HUDEP-2 (cell line): ENCODE measurements around the gene SMOC1.
A peak's percentile ranks its signal among the peaks of the same experiment; 100 is the strongest.

Source experiments
- DNase-seq, 76 experiments: peaks; one replicate each; lab custom pipeline; 2025; ENCODE audit not compliant: unreplicated experiment in 76 of 76; lab: John Stamatoyannopoulos, UW

SMOC1 gene

GRCh38 chr14:70004791-70005190 is 125.6 kb downstream of the SMOC1 start:
- no peak for DNase-seq

DNA sequence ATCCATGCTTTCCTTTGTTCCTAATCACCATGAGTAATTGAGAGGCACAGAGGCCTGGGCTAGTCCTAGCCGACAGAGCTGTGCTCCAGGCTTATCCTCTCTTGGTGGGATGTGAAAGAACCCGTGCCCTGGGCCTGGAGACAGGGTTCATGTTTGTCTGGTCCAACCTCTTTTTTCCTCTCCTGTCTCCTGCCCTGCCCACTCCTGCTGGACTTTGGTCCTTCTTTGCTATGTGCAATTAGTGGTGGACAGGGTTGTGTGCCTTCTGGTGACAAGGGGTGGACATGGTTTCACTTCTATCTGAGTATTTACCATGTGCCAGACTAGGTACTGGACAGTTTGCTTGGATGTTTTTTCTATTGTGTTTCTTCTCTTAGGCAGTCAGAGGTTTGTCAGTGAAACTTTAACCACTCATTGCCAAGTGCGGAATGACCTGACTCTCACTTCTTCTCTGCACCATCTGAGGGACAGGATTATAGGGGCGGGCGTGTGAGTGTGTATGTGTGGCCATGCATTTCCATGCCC is 126.1 kb downstream of the SMOC1 start:
- DNase-seq = no peak

- DNase-seq = no peak
These were observed 127.5 kb downstream of the SMOC1 start for GRCh38 chr14:70006699-70007098.

DNA sequence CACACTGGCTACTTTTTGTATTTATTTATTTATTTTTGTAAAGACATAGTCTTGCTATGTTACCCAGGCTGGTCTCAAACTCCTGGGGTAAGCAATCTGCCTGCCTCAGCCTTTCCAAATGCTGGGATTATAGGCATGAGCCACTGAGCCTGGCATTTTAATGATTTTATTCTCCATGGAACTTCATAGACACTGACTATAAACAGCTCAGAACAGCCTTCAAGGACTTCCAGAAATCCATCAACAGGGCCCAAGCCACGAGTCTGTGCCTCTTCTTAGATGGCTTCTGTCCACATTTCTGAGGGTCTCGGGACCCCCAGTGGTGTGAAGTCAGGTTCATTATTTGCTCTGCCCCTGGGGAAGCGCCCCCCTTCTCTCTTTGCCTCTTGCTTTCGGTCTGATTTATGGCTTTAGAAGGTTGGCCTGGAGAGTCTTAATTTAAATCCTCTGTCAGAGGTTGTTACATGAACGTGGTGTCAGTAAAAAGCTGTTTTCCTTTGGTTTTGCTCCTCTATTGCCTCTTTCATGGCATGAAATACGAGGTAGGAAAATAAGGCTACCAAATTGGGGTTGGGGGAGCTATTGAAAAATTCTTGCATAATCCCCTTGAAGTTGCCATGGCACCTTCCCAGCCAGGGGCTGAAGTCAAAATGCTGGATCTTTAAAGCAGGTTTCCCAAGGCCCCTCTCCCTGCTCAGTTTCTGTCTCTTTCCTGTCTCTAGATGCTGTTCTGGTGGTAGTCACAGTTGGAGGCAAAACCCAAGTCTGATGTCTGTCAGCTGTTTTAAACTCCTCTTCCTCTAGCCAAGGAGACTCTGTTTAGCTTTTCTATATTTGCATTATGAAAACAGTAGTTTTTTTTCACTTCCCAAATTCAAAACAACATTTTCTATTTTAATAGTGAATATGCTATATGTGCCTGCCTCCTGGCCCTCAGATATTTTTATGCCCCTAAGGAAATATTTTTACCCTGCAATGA is 129.4 kb downstream of the SMOC1 start:
- DNase-seq = no peak

- no peak for DNase-seq
These were observed 130.7 kb downstream of the SMOC1 start for GRCh38 chr14:70009961-70010360.

DNA sequence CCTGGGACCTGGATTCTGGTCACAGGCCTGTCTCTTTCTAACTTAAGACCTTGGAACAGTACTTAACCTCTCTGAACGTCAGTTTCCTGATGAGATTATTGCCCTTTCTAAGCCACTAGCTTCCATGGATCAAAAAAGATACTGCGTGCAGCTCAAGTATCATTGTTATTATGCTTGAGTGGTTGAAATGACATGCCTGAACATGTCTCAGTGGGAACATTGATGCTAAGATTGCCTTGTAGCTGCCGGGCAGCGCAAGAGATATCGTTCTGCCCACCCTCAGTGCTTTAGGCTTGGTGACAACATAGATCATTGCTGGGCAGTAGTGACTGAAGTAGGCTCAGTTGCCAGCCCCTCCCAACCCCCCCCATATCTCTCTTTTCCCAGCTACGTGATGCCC is 131.9 kb downstream of the SMOC1 start:
- DNase-seq = no peak

GRCh38 chr14:70011708-70012107 is 132.5 kb downstream of the SMOC1 start:
- DNase-seq = no peak

GRCh38 chr14:70013271-70013873 is 134.2 kb downstream of the SMOC1 start:
- DNase-seq = peak in 42 of 76 experiments; percentile 0 to 52 (median 20)

DNA sequence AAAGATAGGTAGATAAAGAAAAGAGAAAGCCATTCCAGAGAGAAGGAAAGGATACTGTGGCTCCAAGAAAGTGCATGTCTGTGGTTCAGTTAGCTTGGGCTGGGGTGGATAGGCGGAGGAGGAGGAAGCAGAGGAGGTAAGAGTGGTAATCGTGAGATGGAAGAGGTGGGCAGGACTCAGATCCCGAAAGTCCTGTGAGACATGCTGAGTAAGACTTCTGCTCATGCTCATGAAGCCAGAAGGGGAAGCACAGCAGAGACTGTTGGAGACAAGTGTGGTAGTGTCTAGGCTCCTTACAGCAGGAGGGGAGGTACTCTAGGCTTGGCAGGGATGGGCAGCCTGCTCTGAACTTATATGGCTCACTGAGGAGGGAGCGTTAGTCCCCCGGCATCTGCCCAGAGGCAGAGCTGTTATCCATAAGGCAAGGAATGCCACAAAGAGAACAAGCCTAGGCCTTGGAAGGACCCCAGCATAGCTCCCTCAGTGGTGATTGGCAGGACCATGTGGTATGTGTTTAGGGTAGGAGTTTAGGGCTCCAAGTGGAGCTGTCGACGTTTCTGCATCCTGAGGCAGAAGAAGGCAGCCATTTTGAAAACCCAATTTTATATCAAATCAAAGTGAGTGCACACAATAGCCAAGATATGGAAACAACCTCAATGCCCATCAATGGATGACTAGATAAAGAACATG is 135.3 kb downstream of the SMOC1 start:
- no peak for DNase-seq

DNA sequence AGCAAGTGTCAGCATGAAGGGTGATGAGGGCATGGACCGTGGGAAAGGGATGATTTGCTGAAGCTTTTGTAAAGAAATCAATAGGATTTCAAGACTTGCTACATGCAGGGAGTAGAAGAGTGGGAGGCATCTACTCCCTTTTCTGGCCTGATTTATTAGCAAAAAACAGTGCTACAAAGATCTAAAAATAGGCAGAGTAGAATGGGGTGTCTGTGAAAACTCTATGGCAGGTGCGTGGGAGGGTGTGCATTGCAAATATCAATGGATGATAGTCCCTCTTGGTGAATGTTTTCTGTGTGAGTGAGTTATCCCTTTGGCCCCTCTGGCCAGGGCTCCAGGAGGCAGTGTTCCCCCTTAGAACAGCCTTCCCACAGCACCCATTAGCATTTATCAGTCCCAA is 139.0 kb downstream of the SMOC1 start:
- no peak for DNase-seq

DNA sequence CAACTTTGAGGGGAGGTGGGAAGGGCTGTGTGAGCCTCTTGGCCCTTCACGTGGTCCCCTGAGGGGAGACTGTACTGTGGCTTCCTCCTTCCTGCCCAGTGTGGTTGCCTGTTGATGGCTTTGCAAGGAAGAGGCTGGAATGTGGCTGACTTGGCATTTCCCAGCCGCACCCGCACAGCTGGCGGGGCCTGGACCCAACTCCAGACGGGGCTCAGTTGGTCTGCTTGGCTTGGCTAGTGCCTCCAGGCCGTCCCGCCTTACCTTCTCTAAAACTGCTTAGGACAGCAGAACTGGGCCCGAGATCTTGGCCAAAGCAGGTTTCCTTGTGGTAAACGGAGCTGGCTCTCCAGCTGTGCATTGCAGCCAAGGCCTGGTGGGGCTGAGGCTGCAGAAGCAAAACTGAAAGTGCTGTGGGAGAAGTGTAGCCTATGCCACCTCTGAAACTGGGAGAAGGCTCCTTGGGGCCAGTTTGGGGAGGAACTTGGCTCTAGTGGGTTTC is 139.5 kb downstream of the SMOC1 start:
- DNase-seq = no peak

DNA sequence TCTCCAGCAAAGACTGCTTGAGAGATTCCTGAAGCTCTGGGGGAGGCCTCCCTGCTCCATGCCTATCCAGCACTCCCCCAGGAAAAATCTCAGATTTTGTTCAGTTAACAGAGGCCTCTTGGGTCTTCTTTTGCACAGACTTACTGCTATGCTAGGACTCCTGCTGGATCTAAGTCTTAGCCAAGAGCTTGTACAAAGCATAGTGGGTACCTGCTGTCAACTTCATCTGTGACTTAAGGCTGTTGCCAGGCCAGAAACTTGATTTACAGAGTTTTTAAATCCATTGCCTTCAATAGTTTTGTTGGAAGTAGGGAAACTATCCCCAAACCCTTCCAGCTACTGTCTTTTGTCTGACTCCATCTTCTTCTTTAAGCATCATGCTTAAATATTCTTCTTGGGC is 140.5 kb downstream of the SMOC1 start:
- no peak for DNase-seq

DNA sequence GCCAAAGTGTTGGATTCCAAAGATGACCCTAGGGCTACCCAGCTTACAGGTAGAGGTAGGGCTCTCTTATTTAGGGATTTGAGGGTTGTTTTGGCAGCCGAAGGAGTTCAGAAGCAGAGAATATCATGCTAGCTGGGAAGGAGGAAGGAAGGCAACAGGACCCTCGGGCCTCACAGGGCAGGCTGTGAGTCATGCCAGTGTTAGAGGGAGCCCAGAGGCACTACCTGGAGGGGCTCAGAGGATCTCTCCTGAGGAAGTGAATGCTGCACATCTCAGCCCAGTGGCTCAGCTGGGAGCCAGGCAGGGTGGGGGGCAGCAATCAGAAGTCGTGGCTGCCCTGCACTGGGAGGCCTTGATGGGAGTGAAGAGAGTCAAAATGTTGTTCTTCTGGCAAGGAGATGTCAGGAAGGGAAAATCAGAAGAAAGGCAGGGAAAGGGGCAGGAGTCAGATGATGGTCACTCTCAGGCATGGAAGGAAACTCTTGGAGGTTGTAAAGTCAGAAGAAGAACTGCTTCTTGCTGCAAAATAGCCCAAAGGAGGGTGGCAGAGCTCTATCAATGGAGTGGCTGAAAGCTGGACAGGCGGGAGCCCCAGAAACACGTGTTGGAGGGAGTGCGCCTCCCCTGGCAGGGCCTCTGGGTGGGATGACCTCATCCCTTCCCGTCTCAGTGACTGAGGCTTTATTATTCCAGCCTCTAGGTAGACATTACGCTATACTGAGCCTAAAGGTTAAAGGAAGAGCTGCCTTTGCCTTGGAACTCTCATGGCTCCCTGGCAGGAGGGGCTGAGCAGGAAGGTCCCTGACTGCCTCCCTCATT is 141.3 kb downstream of the SMOC1 start:
- DNase-seq = no peak

DNA sequence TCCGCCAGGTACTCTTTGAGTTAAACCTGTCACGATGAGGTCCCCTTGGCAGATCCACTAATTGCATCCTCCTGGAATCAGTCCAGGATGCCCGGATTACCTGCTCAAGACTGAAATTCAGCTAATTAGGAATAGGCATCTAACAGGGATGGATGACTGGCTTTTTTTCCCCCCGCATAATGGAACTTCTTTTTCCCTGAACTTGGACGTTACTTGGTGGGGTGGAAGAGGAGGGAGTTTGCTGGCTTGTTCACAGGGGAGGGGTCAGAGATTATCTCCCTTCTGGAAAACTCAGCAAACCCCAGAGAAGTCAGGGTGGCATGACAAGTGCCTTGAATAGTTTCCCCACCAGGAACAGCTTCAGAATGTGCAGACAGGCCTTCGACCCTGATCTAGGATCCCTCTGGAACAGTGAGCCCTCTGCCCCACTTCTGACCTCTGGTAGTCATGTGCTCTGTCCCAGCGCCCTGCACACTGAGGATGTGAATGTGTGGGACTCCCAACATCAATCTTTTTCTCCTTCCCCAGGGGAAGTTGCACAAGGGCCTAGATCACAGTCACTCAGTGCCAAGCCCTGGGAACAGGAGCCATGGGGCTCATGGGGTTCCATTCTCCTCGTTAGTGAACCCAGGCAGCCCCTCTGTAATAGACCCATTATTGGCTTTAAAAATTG is 142.5 kb downstream of the SMOC1 start:
- no peak for DNase-seq

DNA sequence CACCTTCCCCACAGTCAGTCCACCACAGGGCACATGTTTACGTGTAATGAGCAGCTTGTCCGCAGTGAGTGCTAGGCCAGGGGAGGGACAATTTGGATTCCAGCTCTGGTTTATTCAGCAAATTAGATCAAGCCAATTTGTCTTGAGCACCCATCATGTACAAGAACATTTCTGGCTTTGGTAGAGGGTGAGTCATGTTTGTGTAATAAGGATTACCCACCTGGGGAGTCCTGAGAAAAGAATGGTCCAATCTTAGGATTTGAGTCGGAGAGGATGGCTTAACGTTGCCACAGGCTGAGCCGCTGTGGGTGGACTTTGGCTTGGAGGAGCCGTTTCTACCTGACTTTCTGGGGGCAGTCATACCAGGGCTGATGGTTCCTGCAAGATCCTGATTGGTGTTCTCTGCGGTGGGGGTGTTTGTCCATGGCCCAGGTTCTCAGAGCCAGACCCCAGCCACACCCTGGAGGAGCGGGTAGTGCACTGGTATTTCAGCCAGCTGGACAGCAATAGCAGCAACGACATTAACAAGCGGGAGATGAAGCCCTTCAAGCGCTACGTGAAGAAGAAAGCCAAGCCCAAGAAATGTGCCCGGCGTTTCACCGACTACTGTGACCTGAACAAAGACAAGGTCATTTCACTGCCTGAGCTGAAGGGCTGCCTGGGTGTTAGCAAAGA is 143.7 kb downstream of the SMOC1 start:
- DNase-seq = no peak

DNA sequence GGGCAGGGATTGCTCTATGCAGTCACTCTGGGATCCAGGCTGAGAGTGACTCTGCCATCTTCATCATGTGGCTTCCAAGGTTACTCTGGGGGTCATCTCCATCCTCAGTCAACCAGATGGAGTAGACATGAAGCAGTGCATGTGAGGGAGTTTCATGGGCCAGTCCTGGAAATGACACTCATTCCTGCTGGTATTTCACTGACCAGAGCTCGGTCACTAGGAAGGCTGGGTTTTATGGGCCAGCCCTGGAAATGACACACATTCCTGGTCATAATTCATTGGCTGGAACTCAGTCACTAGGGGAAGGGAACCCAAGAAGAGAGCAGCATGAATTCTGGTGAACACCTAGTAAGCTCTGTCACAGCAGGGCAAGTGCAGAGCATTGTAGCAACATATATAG is 144.7 kb downstream of the SMOC1 start:
- no peak for DNase-seq

- DNase-seq = peak in 53 of 76 experiments; percentile 2 to 72 (median 26)
These were observed 148.7 kb downstream of the SMOC1 start for GRCh38 chr14:70027785-70028428.

DNA sequence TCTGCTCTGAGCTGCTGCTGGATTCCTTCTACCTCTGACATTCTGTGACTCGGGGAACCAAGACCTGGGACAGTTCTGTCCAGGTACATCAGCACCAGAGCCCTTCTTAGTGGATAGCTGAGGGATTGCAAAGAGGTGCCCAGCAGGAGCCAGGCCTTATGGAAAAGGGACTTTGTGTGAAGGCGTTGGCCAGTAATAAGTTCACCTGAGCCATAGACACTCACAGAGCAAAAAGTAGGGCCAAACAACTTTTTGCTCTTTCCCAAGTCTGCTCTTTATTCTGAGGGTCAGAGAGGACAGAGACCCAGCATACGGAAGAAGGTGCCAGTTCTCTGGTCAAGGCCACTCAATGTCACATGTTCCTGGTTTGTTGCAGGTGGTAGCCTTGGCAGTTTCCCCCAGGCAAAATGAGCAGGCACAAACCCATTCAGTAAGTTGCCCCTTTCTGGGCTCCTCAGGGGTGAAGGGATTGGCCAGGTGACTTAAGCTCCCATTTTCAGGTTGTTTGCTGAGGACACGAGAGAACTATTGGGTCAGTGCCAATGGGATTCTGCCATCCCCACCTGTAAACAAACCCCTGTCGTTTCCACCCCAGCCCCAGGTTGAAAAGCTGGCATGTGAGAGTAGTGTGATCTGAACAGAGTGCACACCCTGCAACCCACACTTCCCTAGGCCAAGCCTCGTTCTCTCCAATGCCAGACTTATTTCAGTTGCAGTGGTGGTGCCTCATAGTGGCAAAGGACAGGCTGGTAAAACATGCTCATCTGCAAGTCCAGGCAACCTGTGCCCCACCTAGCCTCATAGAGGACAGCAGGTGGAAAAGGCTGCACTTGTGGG is 150.3 kb downstream of the SMOC1 start:
- no peak for DNase-seq
